ENCODE data around the gene SLC6A4. TPM values are rescaled to one million over a fixed set of nuclear protein-coding genes. Genes with fewer than 3 reads are reported as not detected.

The SLC6A4 gene
- total and polyA plus RNA-seq, 4 experiments from 2014 or later: not detected

DNA sequence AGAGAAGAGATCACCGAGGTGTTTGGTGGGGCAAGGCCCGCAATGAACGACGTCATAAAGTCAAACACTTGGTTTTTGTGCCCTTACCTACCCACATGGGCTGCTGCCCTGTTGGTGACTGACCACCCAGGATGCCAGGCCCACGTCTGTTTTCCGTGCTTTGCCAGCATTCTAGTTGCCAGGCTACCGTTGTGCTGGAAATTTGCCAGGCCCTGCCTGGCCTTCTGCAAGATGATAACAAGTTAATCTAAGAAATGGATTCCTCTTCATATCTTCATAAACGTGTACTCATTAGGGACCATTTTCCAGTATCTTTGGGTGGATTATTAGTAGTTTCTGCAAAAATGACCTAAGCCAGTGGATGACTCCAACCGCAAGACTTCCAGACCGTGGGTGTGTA, 35.4 kb downstream of the SLC6A4 start:
- intact Hi-C loops (cut with micrococcal nuclease): no loop called here
- Mint-ChIP-seq H3K4me1 (no peaks in the 10 kb centered on the region), H3K27me3 (peaks cover 7 to 10% of the 10 kb centered on the region in 2 donors)

GRCh38 chr17:30199600-30199999, 35.9 kb downstream of the SLC6A4 start:
- H3K4me3 ChIP-seq (ENCODE audit: low read length in 2 of 2): no peak overlapping the region

More for the DNA sequence above, 35.4 kb downstream of the SLC6A4 start:
- H3K4me3 Mint-ChIP-seq: no peak overlapping the region
- no peaks in the 10 kb centered on the region for H3K9me3 Mint-ChIP-seq
- Histone ChIP-seq H3K36me3 (ENCODE audit: insufficient read depth, low read length) (no peaks in the 10 kb centered on the region), H3K9me3 (ENCODE audit: control insufficient read depth in 1 of 2, low read length in 2 of 2) (no peaks in the 10 kb centered on the region), H3K4me1 (ENCODE audit: insufficient read depth, low read length) (no peaks in the 10 kb centered on the region), H3K27ac (ENCODE audit: low read depth, low read length) (no peak overlapping the region), H3K27me3 (ENCODE audit: insufficient read depth, low read length) (no peaks in the 10 kb centered on the region), H3K4me3 (ENCODE audit: low read length in 2 of 2) (no peak overlapping the region)
- H3K36me3 Mint-ChIP-seq: no peaks in the 10 kb centered on the region
- no peak for DNase-seq
- CTCF ChIA-PET (ENCODE audit: partially characterized antibody): no interaction called here
- no peak overlapping the region for H3K27ac Mint-ChIP-seq
- POLR2A ChIA-PET (ENCODE audit: partially characterized antibody): no interaction called here

DNA sequence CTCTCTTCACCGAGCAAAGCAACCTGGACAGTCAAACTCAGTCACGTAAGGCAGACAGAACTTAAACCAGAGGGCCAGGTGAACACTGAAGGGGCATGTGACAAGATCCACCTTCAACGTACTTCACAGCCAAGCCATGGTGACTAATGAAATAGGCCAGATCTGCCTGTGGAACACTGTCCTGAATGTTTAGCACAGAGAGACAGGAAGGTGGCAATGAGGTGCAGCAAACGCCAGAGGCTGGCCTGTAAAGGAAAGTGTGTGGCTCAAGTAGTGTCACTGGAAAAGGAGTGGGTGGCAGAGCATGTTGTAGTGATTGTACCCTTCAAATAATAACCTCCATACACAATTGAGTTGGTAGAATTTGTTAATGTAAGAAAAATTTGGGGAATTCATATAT, 38.1 kb downstream of the SLC6A4 start:
- no peaks in the 10 kb centered on the region for H3K36me3 ChIP-seq (ENCODE audit: insufficient read depth, low read length)
- no peak overlapping the region for H3K27ac ChIP-seq (ENCODE audit: low read depth, low read length)
- Mint-ChIP-seq H3K4me1 (no peaks in the 10 kb centered on the region), H3K4me3 (no peak overlapping the region), H3K36me3 (no peaks in the 10 kb centered on the region), H3K9me3 (no peaks in the 10 kb centered on the region), H3K27ac (peak overlapping the region in 1 of 7 donors; percentile 57), H3K27me3 (peaks cover 2 to 5% of the 10 kb centered on the region in 2 donors)
- H3K4me1 ChIP-seq (ENCODE audit: insufficient read depth, low read length): no peaks in the 10 kb centered on the region
- no peak for DNase-seq
- ChIA-PET CTCF (ENCODE audit: partially characterized antibody) (no interaction called here), POLR2A (ENCODE audit: partially characterized antibody) (no interaction called here)
- intact Hi-C loops (cut with micrococcal nuclease): no loop called here
- no peaks in the 10 kb centered on the region for H3K9me3 ChIP-seq (ENCODE audit: control insufficient read depth in 1 of 2, low read length in 2 of 2)
- no peak overlapping the region for H3K4me3 ChIP-seq (ENCODE audit: low read length in 2 of 2)
- H3K27me3 ChIP-seq (ENCODE audit: insufficient read depth, low read length): no peaks in the 10 kb centered on the region

More at GRCh38 chr17:30199600-30199999, 35.9 kb downstream of the SLC6A4 start:
- Histone ChIP-seq H3K27me3 (ENCODE audit: insufficient read depth, low read length) (no peaks in the 10 kb centered on the region), H3K4me1 (ENCODE audit: insufficient read depth, low read length) (no peaks in the 10 kb centered on the region), H3K36me3 (ENCODE audit: insufficient read depth, low read length) (no peaks in the 10 kb centered on the region), H3K27ac (ENCODE audit: low read depth, low read length) (no peak overlapping the region), H3K9me3 (ENCODE audit: control insufficient read depth in 1 of 2, low read length in 2 of 2) (no peaks in the 10 kb centered on the region)
- POLR2A ChIA-PET (ENCODE audit: partially characterized antibody): no interaction called here
- H3K27me3 Mint-ChIP-seq: peaks cover 6 to 10% of the 10 kb centered on the region in 2 donors
- intact Hi-C loops (cut with micrococcal nuclease): no loop called here
- H3K27ac Mint-ChIP-seq: no peak overlapping the region
- DNase-seq: no peak
- H3K36me3 Mint-ChIP-seq: no peaks in the 10 kb centered on the region
- no peaks in the 10 kb centered on the region for H3K9me3 Mint-ChIP-seq
- H3K4me3 Mint-ChIP-seq: no peak overlapping the region
- H3K4me1 Mint-ChIP-seq: no peaks in the 10 kb centered on the region
- CTCF ChIA-PET (ENCODE audit: partially characterized antibody): no interaction called here

GRCh38 chr17:30196504-30196903, 39.0 kb downstream of the SLC6A4 start:
- Histone ChIP-seq H3K27me3 (ENCODE audit: insufficient read depth, low read length) (no peaks in the 10 kb centered on the region), H3K36me3 (ENCODE audit: insufficient read depth, low read length) (no peaks in the 10 kb centered on the region), H3K4me1 (ENCODE audit: insufficient read depth, low read length) (no peaks in the 10 kb centered on the region), H3K27ac (ENCODE audit: low read depth, low read length) (no peak overlapping the region), H3K9me3 (ENCODE audit: control insufficient read depth in 1 of 2, low read length in 2 of 2) (no peaks in the 10 kb centered on the region), H3K4me3 (ENCODE audit: low read length in 2 of 2) (no peak overlapping the region)
- ChIA-PET CTCF (ENCODE audit: partially characterized antibody) (no interaction called here), POLR2A (ENCODE audit: partially characterized antibody) (no interaction called here)
- intact Hi-C loops (cut with micrococcal nuclease): no loop called here
- Mint-ChIP-seq H3K27ac (no peak overlapping the region), H3K4me1 (no peaks in the 10 kb centered on the region), H3K36me3 (no peaks in the 10 kb centered on the region), H3K27me3 (peaks cover 2 to 5% of the 10 kb centered on the region in 2 donors), H3K4me3 (no peak overlapping the region), H3K9me3 (no peaks in the 10 kb centered on the region)
- no peak for DNase-seq

GRCh38 chr17:30191072-30191471, 44.4 kb downstream of the SLC6A4 start:
- POLR2A ChIA-PET (ENCODE audit: partially characterized antibody): no interaction called here
- no peak overlapping the region for H3K4me3 ChIP-seq (ENCODE audit: low read length in 2 of 2)
- H3K4me3 Mint-ChIP-seq: no peak overlapping the region
- peaks cover 2 to 3% of the 10 kb centered on the region in 2 donors for H3K36me3 Mint-ChIP-seq
- no peaks in the 10 kb centered on the region for H3K27me3 Mint-ChIP-seq
- no peaks in the 10 kb centered on the region for H3K9me3 Mint-ChIP-seq
- no peaks in the 10 kb centered on the region for H3K4me1 ChIP-seq (ENCODE audit: insufficient read depth, low read length)
- H3K27me3 ChIP-seq (ENCODE audit: insufficient read depth, low read length): no peaks in the 10 kb centered on the region
- CTCF ChIA-PET (ENCODE audit: partially characterized antibody): no interaction called here
- peaks cover 0 to 2% (median 0%) of the 10 kb centered on the region in 4 donors for H3K4me1 Mint-ChIP-seq
- no peak overlapping the region for H3K27ac ChIP-seq (ENCODE audit: low read depth, low read length)
- H3K9me3 ChIP-seq (ENCODE audit: control insufficient read depth in 1 of 2, low read length in 2 of 2): no peaks in the 10 kb centered on the region
- H3K36me3 ChIP-seq (ENCODE audit: insufficient read depth, low read length): no peaks in the 10 kb centered on the region
- peak overlapping the region in 1 of 7 donors; percentile 36 for H3K27ac Mint-ChIP-seq
- no peak for DNase-seq
- intact Hi-C loops (cut with micrococcal nuclease): no loop called here

DNA sequence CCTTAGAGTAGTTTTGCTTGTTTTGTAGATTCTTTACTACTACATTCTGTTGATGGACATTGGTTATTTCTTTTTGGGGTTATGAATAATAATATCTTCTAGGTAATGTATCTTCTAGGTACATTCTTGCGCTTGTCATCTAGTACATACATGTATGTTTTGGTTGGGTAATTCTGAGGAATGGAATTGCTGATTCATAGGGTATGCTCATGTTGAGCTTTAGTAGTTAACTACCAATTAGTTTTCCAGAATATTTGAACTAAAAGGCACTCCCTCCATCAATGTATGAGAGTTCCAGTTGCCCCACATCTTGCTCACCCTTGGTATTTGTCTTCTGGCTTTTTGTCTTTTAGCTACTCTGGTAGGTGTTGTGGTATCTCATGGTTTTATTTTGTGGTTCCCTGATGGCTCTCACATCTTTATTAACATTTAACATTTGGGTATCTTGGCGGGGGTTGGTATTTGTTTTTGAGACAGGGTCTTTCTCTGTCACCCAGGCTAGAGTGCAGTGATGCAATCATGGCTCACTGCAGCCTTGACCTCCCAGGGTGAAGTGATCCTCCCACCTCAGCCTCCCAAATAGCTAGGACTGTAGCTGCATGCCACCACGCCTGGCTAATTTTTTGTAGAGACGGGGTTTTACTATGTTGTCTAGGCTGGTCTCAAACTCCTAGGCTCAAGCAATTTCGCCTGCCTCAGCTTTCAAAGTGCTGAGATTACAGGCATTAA, 47.1 kb downstream of the SLC6A4 start:
- POLR2A ChIA-PET (ENCODE audit: partially characterized antibody): no interaction called here

GRCh38 chr17:30187573-30187972, 47.9 kb downstream of the SLC6A4 start:
- peaks cover 10% of the 10 kb centered on the region for H3K36me3 ChIP-seq (ENCODE audit: insufficient read depth, low read length)
- no peaks in the 10 kb centered on the region for H3K9me3 Mint-ChIP-seq
- H3K4me3 Mint-ChIP-seq: no peak overlapping the region
- H3K27ac ChIP-seq (ENCODE audit: low read depth, low read length): no peak overlapping the region
- no peaks in the 10 kb centered on the region for H3K27me3 ChIP-seq (ENCODE audit: insufficient read depth, low read length)
- H3K4me1 Mint-ChIP-seq: peaks cover 0 to 2% (median 0%) of the 10 kb centered on the region in 4 donors
- H3K4me1 ChIP-seq (ENCODE audit: insufficient read depth, low read length): no peaks in the 10 kb centered on the region
- ChIA-PET POLR2A (ENCODE audit: partially characterized antibody) (no interaction called here), CTCF (ENCODE audit: partially characterized antibody) (no interaction called here)
- H3K27me3 Mint-ChIP-seq: no peaks in the 10 kb centered on the region
- peak overlapping the region in 2 of 7 donors; percentile 8 to 66 for H3K27ac Mint-ChIP-seq
- H3K9me3 ChIP-seq (ENCODE audit: control insufficient read depth in 1 of 2, low read length in 2 of 2): no peaks in the 10 kb centered on the region
- H3K36me3 Mint-ChIP-seq: peaks cover 24 to 30% of the 10 kb centered on the region in 2 donors
- intact Hi-C loops (cut with micrococcal nuclease): no loop called here
- DNase-seq: no peak
- no peak overlapping the region for H3K4me3 ChIP-seq (ENCODE audit: low read length in 2 of 2)

More for the DNA sequence above, 47.1 kb downstream of the SLC6A4 start:
- H3K27me3 ChIP-seq (ENCODE audit: insufficient read depth, low read length): no peaks in the 10 kb centered on the region
- H3K9me3 Mint-ChIP-seq: no peaks in the 10 kb centered on the region
- H3K4me3 ChIP-seq (ENCODE audit: low read length in 2 of 2): no peak overlapping the region
- peak overlapping the region in 1 of 7 donors; percentile 2 for H3K27ac Mint-ChIP-seq
- DNase-seq: no peak
- H3K36me3 ChIP-seq (ENCODE audit: insufficient read depth, low read length): peaks cover 10% of the 10 kb centered on the region
- no peak overlapping the region for H3K27ac ChIP-seq (ENCODE audit: low read depth, low read length)
- no peak overlapping the region for H3K4me3 Mint-ChIP-seq
- H3K4me1 ChIP-seq (ENCODE audit: insufficient read depth, low read length): no peaks in the 10 kb centered on the region
- CTCF ChIA-PET (ENCODE audit: partially characterized antibody): interaction anchor here (0.7 kb wide), 1 partner anchor 704 kb away, joined by 4 read pairs; no protein-coding TSS in a partner anchor
- no peaks in the 10 kb centered on the region for H3K27me3 Mint-ChIP-seq
- peaks cover 18 to 24% of the 10 kb centered on the region in 2 donors for H3K36me3 Mint-ChIP-seq
- peaks cover 0 to 2% (median 0%) of the 10 kb centered on the region in 4 donors for H3K4me1 Mint-ChIP-seq
- H3K9me3 ChIP-seq (ENCODE audit: control insufficient read depth in 1 of 2, low read length in 2 of 2): no peaks in the 10 kb centered on the region
- intact Hi-C loops (cut with micrococcal nuclease): no loop called here

Data from CD4-positive, alpha-beta memory T cell (primary cell).